NCI-H2029 (cell line): ENCODE data around the gene IREB2.

Source experiments
- DNase-seq: peaks from one replicate; lab custom pipeline; 2025; lab: John Stamatoyannopoulos, UW

IREB2 gene

GRCh38 chr15:78550194-78550593 lies 112.2 kb downstream of the IREB2 start:
- DNase-seq = no peak

- no peak for DNase-seq
Observed at GRCh38 chr15:78550815-78551214, 112.8 kb downstream of the IREB2 start.
